Measurements from ENCODE around the gene MYL12A. TPM values are rescaled to one million over a fixed set of nuclear protein-coding genes. Genes with fewer than 3 reads are reported as not detected.

Gene MYL12A
- total and polyA plus RNA-seq, 2 of the 8 experiments (the other 6 are each of a cell fraction or from before 2014, with no cell fraction given) = 188 to 247 TPM

- Histone ChIP-seq H3K18ac (ENCODE audit: extremely low read depth, low read length) (no peak overlapping the region), H2AFZ (ENCODE audit: low read length) (no peak overlapping the region), H3K23me2 (ENCODE audit: low read depth, low read length) (no peaks in the 10 kb centered on the region), H2BK20ac (ENCODE audit: low read length) (no peak overlapping the region), H3K4ac (replicated peaks; ENCODE audit: insufficient read length, low read depth, low read length) (no peak overlapping the region), H2AK5ac (ENCODE audit: low read depth, low read length) (no peak overlapping the region), H4K5ac (ENCODE audit: insufficient read length, low read depth, low read length) (no peak overlapping the region), H3K27ac (ENCODE audit: low read depth, low read length) (no peak overlapping the region), H3K9me3 (ENCODE audit: insufficient read depth in 2 of 2, low read depth in 1 of 2, low read length in 1 of 2) (no peaks in the 10 kb centered on the region; a peak in 1 of 4 replicates), H3K9ac (replicated peaks in 1 of 4; ENCODE audit: extremely low read depth in 1 of 4, low read depth in 3 of 4, low read length in 3 of 4) (no peak overlapping the region), H3K4me3 (ENCODE audit: extremely low read depth in 1 of 4, insufficient read depth in 2 of 4, low read depth in 3 of 4, low read length in 4 of 4) (no peak overlapping the region), H3K27me3 (replicated peaks in 1 of 4; ENCODE audit: control insufficient read depth in 3 of 4, extremely low read depth in 1 of 4, insufficient read depth in 3 of 4, low read length in 3 of 4) (no peaks in the 10 kb centered on the region), H4K20me1 (replicated peaks in 1 of 2; ENCODE audit: control insufficient read depth in 1 of 2, insufficient read depth in 2 of 2, low read length in 2 of 2) (no peaks in the 10 kb centered on the region), H2BK15ac (ENCODE audit: low read length) (no peak overlapping the region), H2BK120ac (replicated peaks; ENCODE audit: low read depth, low read length) (no peak overlapping the region), H2BK12ac (ENCODE audit: low read depth, low read length) (no peak overlapping the region), H3K79me1 (ENCODE audit: low read depth, low read length) (no peaks in the 10 kb centered on the region), H3K4me1 (replicated peaks in 1 of 4; ENCODE audit: control insufficient read depth in 3 of 4, insufficient read depth in 4 of 4, low read length in 3 of 4) (peaks cover 0 to 4% (median under 1%) of the 10 kb centered on the region in 4 experiments; a peak in 2 of 7 replicates), H3K79me2 (ENCODE audit: control insufficient read depth in 1 of 2, insufficient read depth in 2 of 2, low read length in 2 of 2) (no peaks in the 10 kb centered on the region), H4K91ac (replicated peaks; ENCODE audit: insufficient read length, low read length) (no peak overlapping the region), H3K23ac (ENCODE audit: insufficient read length) (no peak overlapping the region), H3K14ac (ENCODE audit: insufficient read length) (no peak overlapping the region), H3K56ac (replicated peaks; ENCODE audit: insufficient read length, low read depth, low read length) (no peak overlapping the region), H3K36me3 (ENCODE audit: control insufficient read depth in 2 of 4, insufficient read depth in 4 of 4, low read length in 3 of 4) (no peaks in the 10 kb centered on the region), H3K4me2 (ENCODE audit: insufficient read depth in 1 of 2, low read depth in 2 of 2, low read length in 2 of 2) (no peak overlapping the region), H2BK5ac (ENCODE audit: low read depth, low read length) (0 out of 2 replicates have a peak overlapping the region, but pooled peaks have one; percentile 35), H4K8ac (ENCODE audit: extremely low read depth, insufficient read depth, low read length) (no peak overlapping the region)
- ChIA-PET POLR2A (ENCODE audit: partially characterized antibody) (interaction anchor here (0.8 kb wide), 1 partner anchor 31 kb away, joined by 3 read pairs; no protein-coding TSS in a partner anchor), CTCF (ENCODE audit: partially characterized antibody) (interaction anchor here (0.7 kb wide), 1 partner anchor 62 kb away, joined by 3 read pairs; no protein-coding TSS in a partner anchor)
- 96% methylated on average over 23 of the region's 36 CpGs; no CpG with 5 or more reads in 1 of the 2 experiments for WGBS, 2 experiments (ENCODE audit: extremely low coverage in 1 of 2, insufficient coverage in 1 of 2, insufficient read length in 1 of 2, insufficient replicate concordance in 2 of 2, low coverage in 1 of 2, low lambda C conversion rate in 2 of 2, missing lambda C conversion rate in 1 of 2)
- FAIRE-seq (no peak), DNase-seq (ENCODE audit: low read depth in 1 of 2, low spot score in 2 of 2) (no peak)
- TF ChIP-seq FOSL1 (IDR thresholded peaks at IDR 0.05; ENCODE audit: insufficient read depth, low read depth, low read length) = no peak
- TF ChIP-seq SP4 (IDR thresholded peaks at IDR 0.05; ENCODE audit: low read length) = no peak
- no peak for TF ChIP-seq MAFK (IDR thresholded peaks at IDR 0.05; ENCODE audit: low read depth, low read length)
- TF ChIP-seq BRCA1 (IDR thresholded peaks at IDR 0.05; ENCODE audit: low read depth, low read length) = no peak
- TF ChIP-seq SIX5 (IDR thresholded peaks at IDR 0.05; ENCODE audit: low read depth, low read length) = no peak
- no peak for TF ChIP-seq TAF7 (optimal IDR thresholded peaks at IDR 0.05; ENCODE audit: borderline replicate concordance, low read depth, low read length)
- TF ChIP-seq, protein P1, sequence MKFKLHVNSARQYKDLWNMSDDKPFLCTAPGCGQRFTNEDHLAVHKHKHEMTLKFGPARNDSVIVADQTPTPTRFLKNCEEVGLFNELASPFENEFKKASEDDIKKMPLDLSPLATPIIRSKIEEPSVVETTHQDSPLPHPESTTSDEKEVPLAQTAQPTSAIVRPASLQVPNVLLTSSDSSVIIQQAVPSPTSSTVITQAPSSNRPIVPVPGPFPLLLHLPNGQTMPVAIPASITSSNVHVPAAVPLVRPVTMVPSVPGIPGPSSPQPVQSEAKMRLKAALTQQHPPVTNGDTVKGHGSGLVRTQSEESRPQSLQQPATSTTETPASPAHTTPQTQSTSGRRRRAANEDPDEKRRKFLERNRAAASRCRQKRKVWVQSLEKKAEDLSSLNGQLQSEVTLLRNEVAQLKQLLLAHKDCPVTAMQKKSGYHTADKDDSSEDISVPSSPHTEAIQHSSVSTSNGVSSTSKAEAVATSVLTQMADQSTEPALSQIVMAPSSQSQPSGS (IDR thresholded peaks at IDR 0.05; ENCODE audit: low read length) = no peak
- no peak for TF ChIP-seq CHD1 (IDR thresholded peaks at IDR 0.05; ENCODE audit: low read depth, low read length)
- no peak for TF ChIP-seq KDM4A (IDR thresholded peaks at IDR 0.05; ENCODE audit: low read depth, low read length, severe bottlenecking)
- TF ChIP-seq BACH1 (IDR thresholded peaks at IDR 0.05; ENCODE audit: low read length) = no peak
- no peak for TF ChIP-seq NANOG (IDR thresholded peaks at IDR 0.05; ENCODE audit: insufficient read depth, low read depth, low read length, poor library complexity, severe bottlenecking)
Measured at GRCh38 chr18:3214855-3215637, 32.6 kb upstream of the MYL12A start.
